ENCODE data around the gene ASB18.

The ASB18 gene

GRCh38 chr2:236173729-236174607 lies 90.2 kb downstream of the ASB18 start:
- no peak for DNase-seq

GRCh38 chr2:236173036-236173728 lies 91.0 kb downstream of the ASB18 start:
- DNase-seq, result no peak

- no peak for DNase-seq
Measured at GRCh38 chr2:236172255-236173035, 91.8 kb downstream of the ASB18 start.

GRCh38 chr2:236171680-236172254 lies 92.4 kb downstream of the ASB18 start:
- peak in 4 of 14 donors; percentile 36 to 47 (median 42) for DNase-seq

- DNase-seq, result no peak
Measured at GRCh38 chr2:236171181-236171679, 93.0 kb downstream of the ASB18 start.

- no peak for DNase-seq
Measured at GRCh38 chr2:236170590-236171165, 93.5 kb downstream of the ASB18 start.

DNA sequence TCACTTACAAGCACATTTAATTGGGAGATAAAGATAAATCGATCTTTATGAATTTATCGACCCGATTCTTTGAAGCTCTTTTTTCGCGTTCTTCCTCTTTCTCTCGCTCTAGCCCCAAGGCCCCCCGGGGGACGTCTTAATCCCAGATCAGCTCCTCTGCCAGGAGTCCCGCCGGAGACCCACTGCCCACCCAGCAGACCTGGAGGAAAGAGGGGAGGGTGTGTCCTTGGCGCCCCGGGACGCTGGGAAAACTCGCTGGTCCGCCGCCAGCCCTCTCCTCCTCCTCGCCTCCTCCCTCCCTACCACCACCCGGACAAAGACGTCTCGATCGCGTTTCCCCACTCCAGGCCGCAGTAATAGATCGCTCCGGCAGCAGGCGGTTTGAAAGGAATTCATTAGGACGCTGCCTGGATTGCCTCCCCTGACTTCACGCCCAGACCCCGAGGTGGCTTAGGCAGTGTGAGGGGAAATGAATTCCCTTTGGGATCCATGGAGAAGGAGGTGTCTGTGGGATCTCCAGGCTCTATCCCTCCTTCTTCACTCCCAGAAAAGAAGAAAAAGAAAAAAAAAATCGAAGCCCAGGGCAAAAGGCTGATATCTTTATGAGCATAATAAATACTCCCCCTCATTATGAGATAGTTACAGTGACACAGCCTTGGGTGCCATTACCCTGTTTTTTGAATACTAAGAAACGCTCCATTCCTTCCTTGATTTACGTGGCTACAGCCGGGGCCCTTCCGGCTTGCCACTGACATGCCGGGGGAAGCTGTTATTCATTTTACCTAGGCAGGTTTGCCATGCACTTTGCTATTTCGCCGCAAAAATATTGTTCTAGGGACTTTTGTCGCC lies 94.2 kb downstream of the ASB18 start:
- no peak for DNase-seq

GRCh38 chr2:236169151-236169721 lies 95.0 kb downstream of the ASB18 start:
- DNase-seq, result no peak

- DNase-seq, result peak in 8 of 14 donors; percentile 20 to 68 (median 26)
Measured at GRCh38 chr2:236168110-236169080, 95.8 kb downstream of the ASB18 start, which contains the start of gene GBX2. TSS of gene GBX2 (minus strand) at chr2:236168386. CDS start at chr2:236167971, 415 bp downstream.

GRCh38 chr2:236167297-236168109 lies 96.7 kb downstream of the ASB18 start:
- peak in 2 of 14 donors; percentile 24 to 33 for DNase-seq

GRCh38 chr2:236166796-236167296 lies 97.4 kb downstream of the ASB18 start:
- no peak for DNase-seq

DNA sequence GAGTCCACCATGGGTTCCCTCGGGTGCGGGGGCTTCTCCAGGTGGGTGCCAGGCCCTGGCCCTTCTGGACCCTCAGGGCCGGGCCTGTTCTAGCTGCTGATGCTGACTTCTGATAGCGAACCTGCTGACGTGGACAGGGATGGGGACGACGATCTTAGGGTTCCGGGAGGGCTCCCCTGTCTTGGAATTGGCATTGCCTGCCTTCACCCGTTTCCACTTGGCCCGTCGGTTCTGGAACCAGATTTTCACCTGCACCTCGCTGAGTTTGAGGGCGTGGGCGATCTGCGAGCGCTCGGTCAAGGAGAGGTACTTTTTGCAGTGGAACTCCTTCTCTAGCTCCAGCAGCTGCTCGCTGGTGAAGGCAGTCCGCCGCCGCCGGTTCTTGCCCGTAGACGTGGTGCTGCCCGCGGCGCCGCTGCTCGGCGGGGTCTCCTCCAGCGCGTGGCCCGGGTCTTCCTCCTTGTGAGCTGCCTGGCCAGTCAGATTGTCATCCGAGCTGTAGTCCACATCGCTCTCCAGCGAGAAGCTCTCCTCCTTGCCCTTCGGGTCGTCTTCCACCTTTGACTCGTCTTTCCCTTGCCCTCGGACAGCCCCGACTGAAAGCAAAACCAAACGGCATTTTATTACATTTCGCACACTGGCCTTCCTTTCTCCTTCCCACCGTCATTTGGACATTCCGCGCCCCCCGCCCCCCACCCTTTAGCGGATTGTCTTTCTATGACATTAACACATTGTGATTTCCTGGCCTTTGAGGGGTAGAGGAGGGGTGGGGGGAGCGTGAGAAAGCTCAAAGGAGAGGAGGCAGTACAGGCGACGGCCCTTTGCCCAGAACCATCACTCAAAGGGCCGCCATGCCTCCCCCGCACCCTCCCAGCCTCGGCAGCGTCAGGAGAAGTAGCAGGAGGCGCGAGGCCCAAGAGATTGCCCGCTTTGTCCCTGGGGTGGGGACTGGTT lies 98.1 kb downstream of the ASB18 start:
- DNase-seq, result no peak

DNA sequence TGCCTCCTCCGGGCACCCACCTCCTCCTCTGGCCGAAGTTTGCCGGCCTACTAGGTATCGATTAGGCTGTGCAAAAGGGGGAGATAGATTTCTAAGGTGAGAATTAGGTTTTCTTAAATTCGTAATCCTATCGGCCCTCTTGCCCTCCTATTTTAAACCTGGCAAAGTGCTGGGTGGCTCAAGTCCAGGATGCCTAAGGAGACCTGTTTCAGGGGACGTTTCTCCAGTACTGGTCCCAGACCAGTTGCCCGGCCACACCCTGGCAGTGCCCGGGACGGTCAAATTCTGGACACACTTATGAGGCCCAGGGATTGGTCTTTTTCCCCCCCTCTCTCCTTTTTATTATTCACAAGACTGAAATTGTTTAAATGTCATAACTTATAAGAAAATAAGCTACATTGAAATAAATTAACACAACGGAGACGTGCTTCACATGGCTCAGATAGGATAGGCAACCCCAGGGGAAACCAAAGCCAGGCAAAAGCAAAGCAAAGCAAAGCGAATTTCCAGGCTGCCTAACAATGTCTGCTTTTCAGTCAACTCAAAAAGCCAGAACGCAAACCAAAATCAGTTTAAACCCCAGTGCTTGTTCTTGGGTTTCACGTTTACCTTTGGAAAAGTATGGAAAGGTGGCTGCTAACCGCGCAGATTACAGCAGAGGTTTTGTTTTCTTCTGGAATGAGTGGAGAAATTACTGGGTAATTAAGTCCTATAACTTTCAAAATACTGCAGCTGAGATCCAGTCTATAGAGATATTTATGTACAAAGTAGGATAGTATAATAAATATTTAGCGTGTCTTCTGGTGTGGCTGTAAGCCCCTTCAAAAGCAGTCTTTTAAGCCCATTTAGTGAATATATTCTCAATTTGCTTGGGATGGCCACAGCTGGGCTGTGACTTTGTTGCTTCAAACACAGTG lies 99.0 kb downstream of the ASB18 start:
- no peak for DNase-seq

DNA sequence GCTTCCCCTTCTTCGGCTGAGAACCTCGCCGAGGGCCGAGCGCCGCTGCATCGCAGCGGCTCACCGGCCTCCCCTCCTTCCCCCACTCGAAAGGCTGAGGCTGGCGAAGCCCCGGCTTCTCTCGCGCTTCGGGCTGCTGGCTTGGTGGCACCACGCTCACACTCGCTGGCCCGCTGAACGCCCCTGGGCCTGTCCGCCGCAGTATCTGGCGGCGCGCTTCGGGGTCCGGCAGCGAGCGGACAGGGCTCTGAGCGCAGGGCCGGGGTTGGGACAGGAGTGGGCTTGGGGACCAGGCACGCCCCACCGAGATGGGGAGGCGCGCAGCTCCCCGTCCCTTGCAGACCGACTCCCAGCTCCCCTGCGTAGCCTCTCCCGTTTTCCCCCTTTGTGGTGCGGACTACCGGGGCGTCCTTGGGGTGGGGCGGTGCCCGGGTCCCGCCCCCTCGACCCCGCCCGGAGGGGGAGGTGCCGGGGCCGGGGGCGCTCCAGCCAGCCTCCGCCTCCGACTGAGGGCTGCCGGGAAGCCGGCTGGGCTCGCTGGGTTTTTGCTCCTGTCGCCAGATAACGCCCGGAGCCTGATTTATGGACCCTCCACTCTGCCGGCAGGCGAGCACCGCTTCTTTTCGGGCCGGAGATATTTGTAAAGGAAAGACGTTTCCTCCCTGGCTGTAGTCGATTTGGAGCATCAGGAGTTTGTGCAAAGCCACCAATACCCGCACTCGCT lies 99.8 kb downstream of the ASB18 start:
- no peak for DNase-seq
